CD4-positive, alpha-beta T cell treated with Interleukin-17A for 4 hours (primary cell): ENCODE results near the gene PTPN1.
"Not testable (repeated sequence)": the region's sequence is repeated elsewhere in the genome, so short reads cannot be mapped to it uniquely, and the experiment has no call there.

Source experiments
- DNase-seq: peaks from one replicate; pipeline ENCODE4 v3.0.0-alpha.2; 2020; ENCODE audit warnings: mixed read lengths

The PTPN1 gene

DNA sequence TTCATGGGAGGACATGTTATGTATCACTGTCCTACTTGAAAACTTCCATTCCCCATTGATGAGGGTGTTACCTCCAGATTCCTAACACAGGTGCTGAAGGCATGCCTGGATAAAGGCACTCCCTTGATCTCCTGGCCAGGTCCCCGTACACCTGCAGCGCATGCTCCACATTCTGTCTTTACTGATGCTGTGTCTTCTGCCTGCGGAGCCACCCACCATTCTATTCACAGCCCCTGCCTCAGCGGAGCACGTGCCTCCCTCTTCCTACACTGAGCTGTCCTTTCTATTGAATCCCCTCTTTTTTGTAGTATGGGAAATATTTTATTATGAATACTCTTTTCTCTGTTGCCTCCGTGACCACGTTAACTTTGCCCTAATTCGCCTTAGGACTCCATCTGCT is 25.0 kb downstream of the PTPN1 start:
- no peak for DNase-seq

DNA sequence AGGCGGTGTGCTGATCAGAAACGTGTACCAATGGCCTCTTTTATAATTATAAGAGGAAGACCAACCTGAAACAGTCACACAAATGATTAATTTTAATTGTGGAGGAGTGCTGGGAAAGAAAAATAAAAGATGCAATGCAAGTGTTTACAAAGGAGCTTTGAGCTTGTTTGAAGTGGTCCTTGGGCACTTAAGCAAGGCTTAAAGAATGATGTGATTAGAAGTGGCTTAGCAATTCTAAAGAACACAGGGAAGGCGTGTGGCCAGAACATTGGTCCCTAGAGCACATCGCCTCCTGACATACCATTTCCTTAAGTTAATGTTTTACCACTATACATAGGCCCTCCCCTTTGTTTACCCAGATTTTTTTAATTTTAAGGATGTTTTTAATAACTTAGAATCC is 26.1 kb downstream of the PTPN1 start:
- no peak for DNase-seq

DNA sequence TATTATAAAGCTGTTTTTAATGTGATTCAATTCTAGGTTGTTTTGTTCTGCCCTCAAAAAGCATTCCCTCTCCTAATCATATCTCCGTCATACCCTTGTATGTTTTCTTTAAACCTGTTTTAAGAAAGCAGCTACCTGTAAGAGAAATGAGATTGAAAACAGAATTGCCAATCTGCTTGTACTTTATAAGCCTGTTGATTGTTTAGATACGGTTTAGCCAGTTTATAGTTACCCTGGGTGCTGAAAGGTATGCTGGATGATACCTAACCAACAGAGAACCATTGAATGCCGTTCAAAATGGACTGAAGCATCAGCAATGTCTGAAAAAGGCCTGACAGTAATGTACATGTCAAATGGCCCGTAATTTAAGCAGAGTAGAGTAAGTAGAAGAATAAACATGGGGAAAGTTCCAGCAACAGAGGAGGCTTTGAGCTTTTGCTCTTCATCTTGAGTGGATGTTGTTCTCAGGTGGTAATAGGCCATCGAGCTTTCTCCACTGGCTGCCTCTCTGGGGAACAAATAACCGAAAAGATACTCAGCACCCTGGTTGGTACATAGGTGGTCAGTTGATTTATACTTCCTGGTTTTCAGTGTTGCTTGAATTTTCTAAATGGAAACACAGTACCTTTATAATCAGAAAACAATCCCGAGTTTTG is 27.5 kb downstream of the PTPN1 start:
- DNase-seq: no peak

DNA sequence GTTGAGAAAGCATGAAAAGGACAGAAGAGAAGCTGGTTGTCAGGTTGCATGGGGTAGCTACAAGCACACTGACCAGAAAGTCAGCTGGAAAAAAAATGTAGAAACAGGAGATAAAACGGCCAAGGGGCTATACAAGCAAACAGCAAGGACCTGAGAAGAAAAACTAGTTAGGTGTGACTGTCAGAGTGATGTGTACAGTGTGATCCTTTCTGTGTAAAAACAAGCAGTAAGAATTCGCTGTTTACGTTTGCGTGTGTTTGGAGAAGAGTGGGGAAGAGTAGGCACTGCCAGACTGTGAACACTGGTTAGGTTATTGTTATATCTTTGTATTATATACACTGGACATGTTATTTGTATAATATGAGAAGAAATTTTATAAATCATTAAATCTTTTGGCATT is 28.1 kb downstream of the PTPN1 start:
- DNase-seq: no peak

DNA sequence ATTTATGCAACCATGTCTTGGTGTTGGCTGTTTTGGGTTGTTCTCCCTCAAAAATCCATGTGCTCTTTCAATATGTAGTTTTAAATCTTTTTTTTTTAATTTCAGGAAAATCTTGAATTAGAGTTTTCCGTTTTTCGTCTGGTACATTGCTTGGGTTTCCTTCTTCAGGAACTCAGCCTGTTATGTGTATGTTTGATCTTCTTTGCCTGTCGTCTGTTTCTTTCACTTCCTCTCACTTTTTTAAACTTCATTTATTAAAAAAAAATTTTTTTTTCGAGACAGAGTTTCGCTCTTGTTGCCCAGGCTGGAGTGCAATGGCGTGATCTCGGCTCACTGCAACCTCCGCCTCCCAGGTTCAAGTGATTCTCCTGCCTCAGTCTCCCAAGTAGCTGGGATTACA is 29.6 kb downstream of the PTPN1 start:
- not testable (repeated sequence) for DNase-seq

DNA sequence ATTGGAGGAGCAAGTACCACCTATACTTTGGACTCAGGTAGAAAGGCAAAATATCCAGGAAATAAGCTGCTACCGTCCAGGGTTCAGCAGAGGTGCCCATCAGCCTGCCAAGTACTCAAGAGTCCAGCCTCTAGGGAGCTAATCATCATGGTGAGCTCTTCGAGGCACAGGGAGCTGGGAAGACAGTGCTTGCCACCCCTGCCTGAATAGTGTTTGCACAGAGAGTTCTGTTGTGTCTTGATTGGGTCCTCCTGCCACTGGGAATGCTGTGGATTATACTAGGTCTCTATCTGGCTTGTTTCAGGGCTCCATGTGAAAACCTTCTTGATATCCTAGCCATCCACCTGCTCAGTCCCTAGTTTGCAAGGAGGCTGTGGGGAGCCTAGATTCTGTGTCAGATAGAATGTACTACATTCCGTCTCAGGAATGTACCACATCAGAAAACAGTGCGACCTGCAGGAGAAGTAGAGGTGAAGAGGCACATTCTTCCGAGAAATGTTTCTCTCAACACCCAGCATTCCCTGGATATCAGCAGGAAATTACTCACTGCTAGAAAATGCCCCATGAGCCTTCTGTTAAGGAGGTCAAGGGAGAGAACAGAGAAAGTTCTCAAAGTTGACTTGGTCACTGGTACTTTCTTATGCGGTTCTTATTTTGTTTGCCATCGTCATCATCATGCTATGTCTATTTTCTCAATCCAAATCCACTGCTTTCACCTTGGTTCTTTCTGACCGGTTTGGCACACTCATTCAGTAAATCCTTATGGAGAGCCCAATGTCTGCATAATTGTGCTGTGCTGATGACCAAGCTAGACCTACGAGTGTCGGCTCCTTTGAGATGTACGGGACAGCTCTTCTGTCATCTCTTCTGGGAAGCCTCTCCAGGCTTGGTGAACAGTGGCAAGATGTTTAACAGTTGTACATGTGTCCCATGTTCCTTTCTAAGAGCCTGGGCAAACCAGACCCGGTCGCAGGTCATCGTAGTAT is 30.7 kb downstream of the PTPN1 start:
- DNase-seq: no peak

DNA sequence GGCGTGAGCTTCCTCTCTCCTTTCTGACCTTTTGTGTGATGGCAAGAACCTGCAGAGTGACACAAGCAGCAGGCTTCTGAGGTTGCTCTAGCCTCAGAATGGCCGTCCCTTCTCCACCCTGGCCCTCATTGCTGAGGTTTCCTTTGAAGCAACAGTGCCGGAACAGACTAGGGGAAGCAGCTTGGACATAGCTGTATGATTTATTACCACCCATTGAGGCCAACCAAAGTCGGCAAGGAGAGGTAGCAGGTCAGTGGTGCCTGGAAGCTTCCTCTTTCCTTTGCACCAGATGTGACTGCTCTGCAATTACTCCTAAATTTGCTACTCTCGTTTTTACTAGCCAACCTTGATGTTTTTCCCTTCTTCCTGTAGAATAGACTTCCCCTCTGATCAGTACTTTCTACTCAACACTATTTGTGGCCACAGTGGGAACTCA is 31.4 kb downstream of the PTPN1 start:
- no peak for DNase-seq

DNA sequence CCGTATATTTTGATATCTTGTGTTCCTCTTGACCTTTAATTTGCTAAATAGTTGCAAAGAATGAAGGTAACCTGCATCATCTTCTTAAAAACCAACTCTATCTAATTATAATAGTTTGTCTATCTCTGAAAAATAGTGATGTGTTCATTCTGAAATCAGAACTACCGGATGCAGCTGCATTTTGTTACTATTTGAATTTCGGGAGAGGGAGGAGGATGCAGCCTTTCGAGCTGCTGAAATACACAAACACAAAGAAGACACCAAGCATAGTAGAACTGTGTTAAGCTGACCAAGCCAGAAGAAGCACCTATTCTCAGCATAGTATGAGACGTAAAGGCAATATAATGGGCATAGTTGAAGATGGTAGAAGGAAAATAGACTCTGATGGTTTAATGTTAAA is 33.1 kb downstream of the PTPN1 start:
- DNase-seq: no peak

DNA sequence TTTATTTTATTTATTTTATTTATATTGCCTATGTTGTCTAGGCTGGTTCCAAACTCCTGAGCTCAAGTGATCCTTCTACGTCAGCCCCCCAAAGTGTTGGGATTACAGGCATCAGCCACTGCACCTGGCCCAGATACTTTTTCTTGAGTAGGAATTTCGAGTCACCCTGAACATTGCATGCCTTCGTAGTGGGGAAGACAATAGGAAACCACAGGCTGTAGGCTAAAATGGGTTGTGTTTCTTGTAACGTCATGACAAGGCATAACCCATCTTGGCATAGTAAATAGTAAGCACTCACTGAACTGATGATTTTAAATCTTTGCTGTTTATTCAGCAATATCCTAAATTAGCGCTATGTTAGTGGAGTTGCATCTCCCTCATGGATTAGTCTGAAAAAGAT is 34.9 kb downstream of the PTPN1 start:
- DNase-seq: no peak

DNA sequence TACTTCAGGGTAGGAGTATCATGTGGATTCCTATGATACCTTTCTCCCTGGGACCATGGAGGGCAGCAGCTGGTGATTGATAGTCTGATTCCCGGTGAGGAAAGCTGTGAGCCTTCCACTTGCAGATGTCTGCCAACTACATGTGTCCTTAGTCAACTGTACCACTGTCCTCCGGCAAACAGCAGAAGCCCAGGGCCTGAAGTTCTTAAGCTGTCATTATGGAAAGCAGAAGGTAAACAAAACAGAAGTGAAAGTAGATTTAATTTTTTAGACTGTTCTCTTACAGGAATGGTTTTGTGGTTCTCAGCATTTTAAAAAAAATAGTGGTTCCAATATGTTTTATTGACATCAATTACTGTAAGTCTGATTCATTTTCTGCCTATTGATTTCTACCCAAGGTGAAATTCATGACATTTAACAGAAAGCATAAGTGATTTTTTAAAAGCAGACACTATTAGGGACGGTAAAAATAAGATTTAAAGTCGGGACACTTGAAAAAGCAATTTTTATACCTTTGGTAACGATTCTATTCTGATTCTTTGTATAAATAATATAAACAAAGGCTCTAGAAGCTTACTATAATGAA is 36.6 kb downstream of the PTPN1 start:
- no peak for DNase-seq

DNA sequence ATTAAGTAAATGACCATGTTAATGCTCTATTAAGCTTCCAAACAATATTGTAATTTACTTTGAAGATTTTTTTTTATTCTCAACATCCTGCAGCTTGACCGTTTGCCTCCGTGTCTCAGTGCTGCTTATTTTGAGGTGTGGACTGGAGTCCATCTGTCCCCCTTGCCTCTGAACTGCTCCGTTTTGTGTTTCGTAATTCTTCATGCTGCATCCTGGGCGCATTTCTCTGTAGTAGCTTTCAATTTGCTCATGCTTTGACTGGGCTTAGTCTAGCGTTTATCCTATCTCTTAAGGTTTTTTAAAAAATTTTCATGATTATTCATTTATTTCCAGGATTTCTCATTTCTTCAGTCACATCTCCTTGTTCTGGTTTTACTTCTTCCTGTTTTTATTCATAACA is 37.8 kb downstream of the PTPN1 start:
- DNase-seq: no peak

DNA sequence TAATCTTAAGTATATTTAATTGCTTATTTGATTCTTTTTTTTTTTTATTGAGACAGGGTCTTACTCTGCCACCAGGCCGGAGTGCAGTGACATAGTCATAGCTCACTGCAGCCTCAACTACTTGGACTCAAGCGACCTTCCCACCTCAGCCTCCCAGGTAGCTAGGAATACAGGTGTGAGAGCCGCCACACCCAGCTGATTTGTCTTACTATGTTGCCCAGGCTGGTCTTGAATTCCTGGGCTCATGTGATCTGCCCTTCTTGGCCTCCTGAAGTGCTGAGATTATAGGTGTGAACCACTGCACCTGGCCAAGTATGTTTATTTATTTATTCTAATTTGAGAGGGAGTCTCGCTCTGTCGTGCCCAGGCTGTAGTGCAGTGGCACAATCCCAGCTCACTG is 38.2 kb downstream of the PTPN1 start:
- DNase-seq: no peak

DNA sequence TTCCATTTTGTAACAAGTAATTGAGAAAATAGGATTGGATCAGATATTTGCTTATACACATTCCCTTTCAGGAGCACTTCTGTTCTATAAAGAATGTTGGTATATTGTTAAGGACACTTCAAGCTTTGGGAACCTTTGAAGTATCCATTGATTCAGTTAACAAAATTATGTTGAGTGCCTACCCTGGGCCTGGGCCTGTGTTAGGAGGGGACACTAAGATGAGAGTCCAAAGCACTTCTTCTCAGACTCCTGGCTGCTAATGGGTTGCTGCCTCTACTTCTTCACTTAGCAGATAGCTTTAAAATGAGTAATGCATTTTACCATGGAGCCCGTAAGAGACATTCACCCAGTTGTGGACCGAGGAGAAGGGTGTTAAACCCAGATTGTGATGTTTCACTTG is 40.3 kb downstream of the PTPN1 start:
- DNase-seq: no peak

DNA sequence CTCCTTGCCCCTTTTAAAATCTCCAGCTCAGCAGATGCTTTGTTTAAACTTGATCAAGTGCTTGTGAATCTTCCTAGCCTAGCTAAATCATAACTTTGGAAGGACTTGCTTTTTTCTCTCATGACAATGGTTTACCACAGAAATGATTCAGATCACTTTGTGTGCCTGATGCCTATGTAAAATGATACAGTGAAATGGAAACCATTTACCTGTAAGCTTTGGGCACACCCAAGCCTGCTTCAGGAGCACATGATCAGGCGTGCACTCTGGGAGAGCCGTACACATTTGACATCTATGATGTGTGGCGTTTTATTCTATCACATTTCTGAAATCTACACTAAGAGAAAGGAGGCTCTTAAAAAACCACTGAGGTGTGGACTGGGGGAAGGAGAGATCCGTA is 41.1 kb downstream of the PTPN1 start:
- no peak for DNase-seq

DNA sequence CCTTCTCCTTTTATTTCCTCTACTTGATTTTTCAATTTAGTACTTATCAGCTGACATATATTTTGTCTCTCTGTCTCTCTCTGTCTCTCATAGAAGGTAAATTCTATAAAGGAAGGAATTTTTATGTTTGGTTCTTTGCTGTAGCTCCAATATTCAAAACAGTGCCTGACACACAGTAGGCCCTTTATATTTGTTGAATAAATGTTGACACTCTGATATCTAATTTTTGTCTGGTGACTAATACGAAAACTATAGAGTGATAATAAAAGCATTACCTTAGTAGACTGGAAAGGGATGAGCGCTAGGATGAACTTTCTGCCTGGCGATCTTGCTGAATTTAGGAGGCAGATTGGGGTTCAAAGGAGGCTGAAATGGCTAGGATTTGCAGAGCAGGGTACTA is 42.8 kb downstream of the PTPN1 start:
- DNase-seq: no peak

DNA sequence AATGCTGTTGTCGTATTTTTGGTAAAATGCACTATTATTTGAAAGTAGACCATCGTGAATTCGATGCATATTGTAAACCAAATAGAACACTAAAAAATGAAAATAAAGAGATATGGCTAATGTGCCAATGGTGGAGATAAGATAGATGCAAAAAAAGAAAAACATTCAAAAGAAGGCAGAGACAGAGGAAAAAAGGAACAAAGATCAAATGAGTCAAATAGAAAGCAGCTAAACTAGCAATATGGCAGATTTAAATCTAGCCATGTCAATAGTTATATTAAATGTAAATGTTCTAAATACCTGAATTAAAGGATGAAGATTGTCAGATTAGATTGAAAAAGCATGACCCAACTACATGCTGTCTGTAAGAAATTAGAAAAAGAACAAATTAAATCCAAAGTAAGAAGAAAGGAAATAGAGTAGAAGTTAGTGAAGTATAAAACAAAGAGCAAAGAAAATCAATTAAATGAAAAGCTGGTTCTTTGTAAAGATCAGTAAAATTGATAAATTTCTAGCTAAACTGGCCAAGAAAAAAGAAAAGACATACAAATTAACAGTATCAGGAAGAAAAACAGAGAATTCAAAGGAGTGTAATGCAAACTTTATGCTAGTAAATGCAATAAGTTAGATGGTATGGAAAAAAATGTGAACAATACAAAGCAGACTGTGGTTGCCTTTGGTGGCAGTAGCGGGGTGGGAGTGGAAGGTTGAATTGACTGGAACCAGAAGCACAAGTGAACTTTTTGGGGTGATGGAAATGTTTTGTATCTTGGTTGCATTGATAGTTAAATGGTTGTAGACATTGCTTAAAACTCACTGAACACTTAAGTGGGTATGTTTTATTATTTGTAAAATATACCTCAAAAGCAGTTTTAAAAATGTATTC is 44.8 kb downstream of the PTPN1 start:
- no peak for DNase-seq

DNA sequence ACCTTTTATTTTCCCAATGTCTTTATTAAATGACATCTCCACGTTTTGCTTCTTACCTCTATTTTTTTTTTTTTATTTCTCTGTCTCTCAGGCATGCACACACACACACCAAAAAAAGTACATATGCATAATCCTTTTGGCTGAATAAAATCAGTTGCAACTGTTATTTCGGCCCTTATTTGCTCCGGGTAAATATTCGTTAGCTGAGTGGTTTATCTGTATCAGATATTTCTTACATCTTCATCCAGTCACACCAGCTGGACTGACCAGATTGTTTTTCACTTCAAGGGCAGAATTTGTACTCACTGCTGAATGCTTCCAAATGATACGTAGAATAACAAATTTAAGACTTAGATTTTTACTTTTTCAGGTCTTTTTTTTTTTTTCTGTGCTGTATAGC is 45.5 kb downstream of the PTPN1 start:
- no peak for DNase-seq

DNA sequence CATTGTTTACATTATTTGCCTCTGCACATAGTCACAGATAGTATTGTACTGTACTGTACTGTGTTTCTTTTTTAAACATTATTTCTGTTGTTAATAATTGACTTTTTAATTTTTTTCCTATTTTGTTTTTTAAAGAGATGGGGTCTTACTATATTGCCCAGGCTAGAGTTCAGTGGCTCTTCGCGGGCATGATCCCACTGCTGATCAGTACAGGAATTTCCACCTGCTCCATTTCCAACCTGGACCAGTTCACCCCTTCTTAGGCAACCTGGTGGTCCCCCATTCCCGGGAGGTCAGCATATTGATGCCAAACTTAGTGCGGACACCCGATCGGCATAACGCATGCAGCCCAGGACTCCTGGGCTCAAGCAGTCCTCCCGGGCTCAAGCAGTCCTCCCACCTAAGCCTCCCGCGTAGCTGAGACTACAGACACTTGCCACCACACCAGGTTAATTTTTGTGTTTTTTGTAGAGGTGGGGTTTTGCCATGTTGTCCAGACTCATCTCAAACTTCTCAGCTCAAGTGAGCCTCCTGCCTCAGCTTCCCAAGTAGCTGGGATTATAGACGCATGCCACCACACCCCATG is 47.5 kb downstream of the PTPN1 start:
- no peak for DNase-seq

DNA sequence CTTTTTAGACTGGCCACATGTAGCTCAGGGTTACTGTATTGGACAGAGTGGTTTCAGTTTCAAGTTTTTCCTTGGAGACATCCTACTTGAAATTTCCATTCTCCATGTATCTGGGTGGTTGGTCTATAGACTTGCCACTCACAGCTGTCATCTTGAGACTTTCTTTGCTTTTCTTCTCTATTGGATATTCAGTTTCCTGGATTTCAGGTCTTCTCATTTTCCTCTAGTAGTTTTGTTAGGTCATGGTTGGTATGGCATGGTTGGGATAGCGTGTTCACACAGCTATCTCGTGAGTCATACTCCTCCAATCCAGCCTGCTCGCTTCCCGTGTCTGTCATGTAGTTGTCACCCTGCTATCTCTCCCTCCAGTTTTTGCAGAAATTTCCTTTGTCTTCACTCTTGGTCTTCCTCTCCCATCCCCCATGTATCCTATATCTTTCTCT is 48.3 kb downstream of the PTPN1 start:
- DNase-seq: no peak

DNA sequence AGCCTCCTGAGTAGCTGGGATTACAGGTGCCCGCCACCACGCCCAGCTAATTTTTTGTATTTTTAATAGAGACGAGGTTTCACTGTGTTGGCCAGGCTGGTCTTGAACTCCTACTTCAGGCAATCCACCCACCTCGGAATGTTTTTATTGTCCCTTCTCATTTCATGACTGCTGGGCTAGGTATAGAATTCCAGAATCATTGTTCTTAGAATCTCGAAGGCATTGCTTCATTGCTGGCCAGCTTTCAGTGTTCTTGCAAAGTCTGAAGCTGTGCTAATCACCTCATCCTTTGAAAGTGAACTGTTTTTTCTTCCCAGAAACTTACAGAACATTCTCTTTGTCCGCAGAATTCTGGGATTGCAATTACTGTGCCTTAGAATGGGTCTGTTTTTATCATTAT is 49.0 kb downstream of the PTPN1 start:
- no peak for DNase-seq

DNA sequence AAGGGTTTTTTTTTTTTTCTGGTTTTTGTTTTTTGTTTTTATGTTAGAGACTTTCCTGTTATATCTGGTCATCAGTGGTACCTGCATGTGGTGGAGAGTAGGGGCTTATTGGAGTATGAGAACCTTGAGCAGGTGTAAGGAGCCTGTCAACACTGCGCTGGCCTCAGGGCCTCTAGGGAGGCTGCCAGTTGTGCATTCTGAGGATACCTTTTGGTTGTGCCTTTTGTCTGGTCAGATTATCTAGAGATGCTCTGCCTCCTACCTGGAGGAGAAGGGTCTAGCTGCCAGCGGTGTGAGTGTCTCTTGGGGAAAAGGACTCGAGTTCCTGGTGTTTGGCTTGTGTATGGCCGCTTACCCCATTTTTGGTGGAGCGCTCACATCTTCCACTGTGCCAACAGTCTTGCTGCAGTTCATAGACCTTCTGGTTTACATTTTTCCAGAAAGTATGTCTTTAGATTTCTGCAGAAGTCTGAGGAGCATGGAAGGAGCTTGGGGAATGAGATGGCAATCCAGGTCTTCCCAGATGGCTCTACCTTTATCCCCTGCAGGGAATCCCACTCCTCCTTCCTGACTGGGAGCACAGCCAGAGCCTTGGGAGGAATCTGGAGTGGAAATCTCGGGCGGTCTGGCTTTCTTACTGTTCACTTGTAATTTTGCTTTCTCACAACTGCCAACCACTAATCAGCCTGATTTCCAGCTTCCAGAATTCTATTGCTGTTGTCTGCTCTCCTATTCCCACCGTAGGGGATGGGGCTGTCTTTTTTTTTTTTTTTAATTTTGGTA is 49.9 kb downstream of the PTPN1 start:
- DNase-seq: no peak

DNA sequence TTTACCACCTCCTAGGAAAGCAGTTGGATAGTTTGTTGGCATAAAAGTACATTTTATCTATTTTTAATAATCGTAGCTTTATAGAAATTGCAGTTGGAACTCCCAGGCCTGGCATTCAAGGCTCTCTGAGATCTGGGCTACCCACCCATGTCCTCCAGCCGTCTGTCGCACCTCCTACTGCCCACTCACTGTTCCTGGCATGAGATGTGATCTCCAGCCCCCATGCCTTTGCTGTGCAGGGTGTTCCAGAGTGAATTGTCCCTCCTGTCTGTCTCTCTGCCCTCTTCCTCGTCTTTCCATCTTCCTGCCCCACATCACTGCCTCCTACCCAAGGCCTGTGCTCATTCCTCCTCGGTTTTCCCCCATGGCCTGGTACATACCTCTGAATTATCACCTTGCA is 50.7 kb downstream of the PTPN1 start:
- DNase-seq: no peak
